ENCODE results near the gene PRICKLE4.

Gene PRICKLE4

GRCh38 chr6:41780551-41781365 lies at the start of gene PRICKLE4:
Gene PRICKLE4 (plus strand): TSS chr6:41780782. CDS start chr6:41783474, 2,692 bp downstream.
- DNase-seq (ENCODE audit: low spot score) = peak; percentile 50

- DNase-seq (ENCODE audit: low spot score) = no peak
These were observed 49.0 kb upstream of the PRICKLE4 start for GRCh38 chr6:41731561-41732086.

GRCh38 chr6:41732149-41732548 lies 48.4 kb upstream of the PRICKLE4 start:
- no peak for DNase-seq (ENCODE audit: low spot score)

- no peak for DNase-seq (ENCODE audit: low spot score)
These were observed 47.8 kb upstream of the PRICKLE4 start for GRCh38 chr6:41732591-41733359.

- DNase-seq (ENCODE audit: low spot score) = no peak
These were observed 47.2 kb upstream of the PRICKLE4 start for GRCh38 chr6:41733360-41733706.

- peak; percentile 88 for DNase-seq (ENCODE audit: low spot score)
These were observed 46.6 kb upstream of the PRICKLE4 start for GRCh38 chr6:41733707-41734665.

- DNase-seq (ENCODE audit: low spot score) = peak; percentile 88
These were observed 45.7 kb upstream of the PRICKLE4 start for GRCh38 chr6:41734666-41735426.

GRCh38 chr6:41735427-41736185 lies 45.0 kb upstream of the PRICKLE4 start, which contains the start of gene TFEB:
Gene TFEB (minus strand): TSS chr6:41735608. CDS start chr6:41691213, 44,395 bp downstream.
- peak; percentile 97 for DNase-seq (ENCODE audit: low spot score)

GRCh38 chr6:41736186-41736733 lies 44.3 kb upstream of the PRICKLE4 start:
- DNase-seq (ENCODE audit: low spot score) = no peak

GRCh38 chr6:41736800-41737555 lies 43.6 kb upstream of the PRICKLE4 start:
- no peak for DNase-seq (ENCODE audit: low spot score)

- DNase-seq (ENCODE audit: low spot score) = no peak
These were observed 42.9 kb upstream of the PRICKLE4 start for GRCh38 chr6:41737591-41738130.

- DNase-seq (ENCODE audit: low spot score) = no peak
These were observed 41.5 kb upstream of the PRICKLE4 start for GRCh38 chr6:41739041-41739440.

GRCh38 chr6:41740366-41741162 lies 40.0 kb upstream of the PRICKLE4 start:
- no peak for DNase-seq (ENCODE audit: low spot score)

- DNase-seq (ENCODE audit: low spot score) = no peak
These were observed 38.7 kb upstream of the PRICKLE4 start for GRCh38 chr6:41741625-41742490.

GRCh38 chr6:41743406-41744235 lies 37.0 kb upstream of the PRICKLE4 start:
- no peak for DNase-seq (ENCODE audit: low spot score)

- no peak for DNase-seq (ENCODE audit: low spot score)
These were observed 36.3 kb upstream of the PRICKLE4 start for GRCh38 chr6:41744236-41744787.

All from hepatic stellate cell (primary cell).